K562 (cell line): ENCODE data around the gene ELOF1. TPM values are rescaled to one million over a fixed set of nuclear protein-coding genes. Genes with fewer than 3 reads are reported as not detected.

Source experiments
- GATAD2A ChIP-seq: fragments of 450-650 bp; IDR thresholded peaks from 2 replicates; pipeline ENCODE4 v1.6.1; 2017
- HMBOX1 ChIP-seq: sonication (generic); IDR thresholded peaks from 2 replicates; pipeline ENCODE4 v1.6.1; 2016
- HSF4 ChIP-seq: fragments of 250-450 bp; sonication (Bioruptor Pico); IDR thresholded peaks from 2 replicates; pipeline ENCODE4 v2.1.2; 2022; ENCODE audit warnings: mild to moderate bottlenecking, moderate library complexity, borderline replicate concordance
- SMAD2 ChIP-seq: fragments of 150-350 bp; IDR thresholded peaks from 2 replicates; pipeline ENCODE4 v1.6.1; 2014; ENCODE audit warnings: low read depth, mild to moderate bottlenecking, low read length
- ZNF23 ChIP-seq: fragments of 250-450 bp; sonication (Bioruptor Pico); IDR thresholded peaks from 2 replicates; pipeline ENCODE4 v1.4.0; 2020; ENCODE audit warnings: mild to moderate bottlenecking
- ZNF561 ChIP-seq: fragments of 450-650 bp; formaldehyde crosslinking; conservative IDR thresholded peaks from 2 replicates; pipeline ENCODE4 v1.4.0; 2020; ENCODE audit warnings: mild to moderate bottlenecking, moderate library complexity
- polyA plus RNA-seq, 8 experiments: library from polyadenylated mRNA; depleted of rRNA in 4 of 8; stranded (reverse) in 5 of 8; unstranded in 3 of 8; fragments of >200 nt; fragmentation: Nextera tagmentation in 2 of 8; fragmentation: Illumina TruSeq in 1 of 8; extraction: Ambion mirVana in 2 of 8; extraction: Trizol in 1 of 8; gene quantifications; 2 replicates each; pipeline versions ENCODE4 v1.2.1 to v1.2.3, GENCODE V29; 2011 to 2014; ENCODE audit warnings: inconsistent platforms in 1 of 8, missing spikeins in 1 of 8
- total RNA-seq, 7 experiments: library from RNA; depleted of rRNA in 6 of 7; stranded (reverse); fragments of >200 nt in 6 of 7; fragmentation: Illumina TruSeq in 2 of 7; extraction: Trizol in 2 of 7; gene quantifications; 2 replicates each; pipeline versions ENCODE4 v1.2.1 to v1.2.3, GENCODE V29; 2011 to 2021; ENCODE audit warnings: low replicate concordance in 1 of 7
- TF ChIP-seq, protein P1 (sequence below): IDR thresholded peaks from 2 replicates; pipeline ENCODE4 v1.6.1; 2012; ENCODE audit warnings: low read depth, low read length, improper control_type of control experiment, borderline replicate concordance

ELOF1 gene
- total and polyA plus RNA-seq, 9 of the 15 experiments (the other 6 are each of a cell fraction or from before 2014, with no cell fraction given), result 16.7 to 147 (median 74.2) TPM

DNA sequence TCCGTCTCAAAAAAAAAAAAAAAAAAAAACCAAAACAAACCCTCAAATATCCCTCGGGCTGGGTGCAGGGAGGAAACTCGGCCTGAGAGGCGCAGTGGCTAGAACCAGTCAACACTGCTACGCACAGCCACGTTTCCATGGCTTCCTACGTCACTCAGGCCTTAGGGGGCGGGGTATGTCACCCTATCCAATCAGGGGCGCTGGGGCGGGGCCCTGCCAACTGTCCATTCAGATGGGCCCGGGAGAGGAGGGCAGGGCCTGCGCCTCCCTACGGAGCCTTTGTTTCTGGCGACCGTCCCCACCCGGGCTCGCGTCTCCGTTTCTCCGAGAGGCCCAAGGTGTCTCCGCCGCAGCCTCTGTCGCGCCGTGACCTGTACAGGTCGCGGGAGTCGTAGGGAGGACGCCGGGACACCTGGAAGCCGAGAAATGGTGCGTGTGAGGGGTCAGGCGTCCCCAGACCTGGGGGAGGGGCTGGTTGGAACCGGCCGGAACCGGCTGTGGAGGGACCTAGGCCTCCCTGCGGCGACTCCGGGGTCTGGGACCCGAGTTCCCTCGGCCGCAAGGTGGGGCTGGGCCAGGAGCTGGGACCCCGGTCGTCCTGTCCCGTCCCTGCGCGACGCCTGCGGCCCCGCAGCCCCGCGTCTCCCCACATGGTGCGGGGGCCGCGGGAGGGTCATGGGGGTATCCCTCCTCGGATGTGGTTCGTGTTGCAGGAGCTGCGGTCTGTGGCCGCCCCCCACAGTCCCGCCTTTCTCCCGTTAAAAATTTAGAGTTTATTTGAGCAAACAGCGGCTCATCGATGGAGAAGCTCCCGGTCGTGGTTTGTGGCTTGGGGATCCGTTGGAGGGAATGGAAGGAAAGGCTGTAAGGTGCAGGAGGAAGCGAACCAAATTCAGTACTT is 38.4 kb upstream of the ELOF1 start, which contains the start of gene ZNF627 (continued):
- TF ChIP-seq HMBOX1 (no peak), ZNF561 (CRISPR knock-in tag) (no peak), SMAD2 (no peak), GATAD2A (peak; percentile 32; the same call in 1 of the 2 replicates), ZNF23 (CRISPR knock-in tag) (no peak), HSF4 (CRISPR knock-in tag) (no peak)
- TF ChIP-seq, protein P1, sequence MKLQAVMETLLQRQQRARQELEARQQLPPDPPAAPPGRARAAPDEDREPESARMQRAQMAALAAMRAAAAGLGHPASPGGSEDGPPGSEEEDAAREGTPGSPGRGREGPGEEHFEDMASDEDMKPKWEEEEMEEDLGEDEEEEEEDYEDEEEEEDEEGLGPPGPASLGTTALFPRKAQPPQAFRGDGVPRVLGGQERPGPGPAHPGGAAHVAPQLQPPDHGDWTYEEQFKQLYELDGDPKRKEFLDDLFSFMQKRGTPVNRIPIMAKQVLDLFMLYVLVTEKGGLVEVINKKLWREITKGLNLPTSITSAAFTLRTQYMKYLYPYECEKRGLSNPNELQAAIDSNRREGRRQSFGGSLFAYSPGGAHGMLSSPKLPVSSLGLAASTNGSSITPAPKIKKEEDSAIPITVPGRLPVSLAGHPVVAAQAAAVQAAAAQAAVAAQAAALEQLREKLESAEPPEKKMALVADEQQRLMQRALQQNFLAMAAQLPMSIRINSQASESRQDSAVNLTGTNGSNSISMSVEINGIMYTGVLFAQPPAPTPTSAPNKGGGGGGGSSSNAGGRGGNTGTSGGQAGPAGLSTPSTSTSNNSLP, result no peak
